Gastroesophageal sphincter (tissue), 4 donors: ENCODE results near the gene CSF2RB. TPM values are rescaled to one million over a fixed set of nuclear protein-coding genes. Genes with fewer than 3 reads are reported as not detected.
A peak's percentile ranks its signal among the peaks of the same experiment; 100 is the strongest.

Source experiments
- ATAC-seq: fragments of 150-250 bp; one replicate; pipeline ENCODE4 v1.9.1; 2016; ENCODE audit warnings: mild to moderate bottlenecking, moderate library complexity
- H3K27ac ChIP-seq, 4 donors: fragments of 200-600 bp; sonication (generic) in 3 of 4; 1 replicate in 3 of 4; 2 replicates in 1 of 4; pipeline ENCODE4 v1.5.1; 2016 to 2019
- H3K27me3 ChIP-seq: fragments of 200-600 bp; sonication (generic); one replicate; pipeline ENCODE4 v1.5.1; 2019
- H3K36me3 ChIP-seq, 2 donors: fragments of 200-600 bp; sonication (generic); one replicate each; pipeline ENCODE4 v1.5.1; 2019; ENCODE audit warnings: control low read depth in 1 of 2
- H3K4me1 ChIP-seq, 3 donors: fragments of 200-600 bp; sonication (generic); 1 replicate in 2 of 3; 2 replicates in 1 of 3; pipeline ENCODE4 v1.5.1; 2016 to 2019; ENCODE audit warnings: control low read depth in 2 of 3
- H3K4me3 ChIP-seq, 2 donors: fragments of 200-600 bp; sonication (generic); one replicate each; pipeline ENCODE4 v1.5.1; 2019; ENCODE audit warnings: mild to moderate bottlenecking in 1 of 2, moderate library complexity in 1 of 2
- H3K9me3 ChIP-seq, 3 donors: fragments of 200-600 bp; sonication (generic); one replicate each; pipeline ENCODE4 v1.5.1; 2017 to 2019; ENCODE audit warnings: control low read depth in 2 of 3
- EP300 ChIP-seq: sonication (generic); formaldehyde crosslinking; IDR thresholded peaks from one replicate; pipeline ENCODE4 v1.6.1; 2017; ENCODE audit warnings: antibody characterized with exemption, mild to moderate bottlenecking
- POLR2A ChIP-seq, 2 donors: fragments of 450-650 bp; IDR thresholded peaks; one replicate each; pipeline ENCODE4 v1.6.1; 2017; ENCODE audit warnings: antibody characterized with exemption in 2 of 2, mild to moderate bottlenecking in 2 of 2, moderate library complexity in 1 of 2
- POLR2AphosphoS5 ChIP-seq: sonication (generic); formaldehyde crosslinking; IDR thresholded peaks from one replicate; pipeline ENCODE4 v1.6.1; 2017; ENCODE audit warnings: antibody characterized with exemption
- WGBS, 2 donors: methylation state at CpG; one replicate each; pipeline ENCODE4 v1.1.5; 2018; ENCODE audit warnings: low coverage in 1 of 2; 5-methylcytosine and 5-hydroxymethylcytosine counted together
- total RNA-seq, 4 donors: library from RNA; depleted of rRNA; stranded (reverse); fragments of >200 nt; gene quantifications; one replicate each; pipeline ENCODE4 v1.1.0, GENCODE V29; 2016
- TF ChIP-seq, protein P1 (sequence below), 4 experiments: fragments of 200-600 bp in 2 of 4; fragments of 450-650 bp in 2 of 4; sonication (generic) in 1 of 4; IDR thresholded peaks; one replicate each; pipeline ENCODE4 v1.5.1; 2017 to 2019; ENCODE audit warnings: antibody characterized with exemption in 4 of 4, mild to moderate bottlenecking in 2 of 4, moderate library complexity in 2 of 4

The CSF2RB gene
- total RNA-seq, 4 donors from 2014 or later = 1.4 to 12.0 (median 4.0) TPM

DNA sequence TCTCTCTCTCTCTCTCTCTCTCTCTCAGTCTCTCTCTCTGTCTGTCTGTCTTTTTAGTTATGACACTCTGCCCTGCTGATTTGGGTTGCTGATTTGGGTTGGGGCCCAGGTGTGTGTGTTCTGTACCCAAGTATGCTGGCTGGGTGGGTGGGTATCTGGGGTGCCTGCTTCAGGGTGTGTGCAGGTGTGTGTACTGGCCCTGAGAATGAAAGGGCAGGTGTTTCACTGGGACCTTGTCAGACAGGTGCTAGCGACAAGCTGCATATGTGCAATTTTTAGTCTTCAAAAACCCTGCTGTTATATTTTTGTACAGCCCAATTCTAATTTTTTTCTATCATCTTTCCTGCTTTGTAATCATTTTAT, 943 bp downstream of the CSF2RB start:
- ATAC-seq = no peak
- peak overlapping the region in 1 of 2 donors; percentile 35 for H3K4me3 ChIP-seq

DNA sequence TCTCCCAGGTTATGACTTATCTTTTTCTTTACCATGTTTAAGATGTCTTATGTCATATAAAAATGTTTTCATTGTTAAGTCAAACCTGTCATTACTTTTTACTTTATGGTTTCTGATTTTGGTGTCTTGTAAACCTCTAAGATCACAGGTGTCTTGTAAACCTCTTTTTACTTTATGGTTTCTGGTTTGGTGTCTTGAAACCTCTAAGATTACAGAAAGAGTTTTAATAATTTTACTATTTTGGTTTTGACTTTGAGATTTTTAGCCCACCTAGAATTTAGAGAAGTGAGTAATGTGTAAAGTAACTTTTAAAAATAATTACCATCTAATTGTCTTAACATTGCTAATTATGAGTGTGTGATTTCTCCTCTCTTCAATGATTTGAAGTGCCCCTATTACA, 2.6 kb downstream of the CSF2RB start:
- Histone ChIP-seq H3K27ac (no peak overlapping the region), H3K27me3 (peaks cover 58% of the 10 kb centered on the region), H3K4me3 (no peak overlapping the region), H3K4me1 (no peaks in the 10 kb centered on the region), H3K36me3 (no peaks in the 10 kb centered on the region), H3K9me3 (peaks cover 0 to 8% (median 0%) of the 10 kb centered on the region in 3 donors)
- no peak for ATAC-seq
- TF ChIP-seq EP300 = no peak
- TF ChIP-seq, protein P1, sequence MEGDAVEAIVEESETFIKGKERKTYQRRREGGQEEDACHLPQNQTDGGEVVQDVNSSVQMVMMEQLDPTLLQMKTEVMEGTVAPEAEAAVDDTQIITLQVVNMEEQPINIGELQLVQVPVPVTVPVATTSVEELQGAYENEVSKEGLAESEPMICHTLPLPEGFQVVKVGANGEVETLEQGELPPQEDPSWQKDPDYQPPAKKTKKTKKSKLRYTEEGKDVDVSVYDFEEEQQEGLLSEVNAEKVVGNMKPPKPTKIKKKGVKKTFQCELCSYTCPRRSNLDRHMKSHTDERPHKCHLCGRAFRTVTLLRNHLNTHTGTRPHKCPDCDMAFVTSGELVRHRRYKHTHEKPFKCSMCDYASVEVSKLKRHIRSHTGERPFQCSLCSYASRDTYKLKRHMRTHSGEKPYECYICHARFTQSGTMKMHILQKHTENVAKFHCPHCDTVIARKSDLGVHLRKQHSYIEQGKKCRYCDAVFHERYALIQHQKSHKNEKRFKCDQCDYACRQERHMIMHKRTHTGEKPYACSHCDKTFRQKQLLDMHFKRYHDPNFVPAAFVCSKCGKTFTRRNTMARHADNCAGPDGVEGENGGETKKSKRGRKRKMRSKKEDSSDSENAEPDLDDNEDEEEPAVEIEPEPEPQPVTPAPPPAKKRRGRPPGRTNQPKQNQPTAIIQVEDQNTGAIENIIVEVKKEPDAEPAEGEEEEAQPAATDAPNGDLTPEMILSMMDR (IDR thresholded peaks at IDR 0.05) = no peak

More for the DNA sequence above, 943 bp downstream of the CSF2RB start:
- no peaks in the 10 kb centered on the region for H3K4me1 ChIP-seq
- no peak overlapping the region for H3K27ac ChIP-seq
- no peak for TF ChIP-seq POLR2A (IDR thresholded peaks at IDR 0.05)
- TF ChIP-seq, protein P1 (IDR thresholded peaks at IDR 0.05) = no peak
- no peak for TF ChIP-seq EP300
- no peak for TF ChIP-seq POLR2AphosphoS5
- peaks cover 0 to 8% (median 0%) of the 10 kb centered on the region in 3 donors for H3K9me3 ChIP-seq
- peaks cover 56% of the 10 kb centered on the region for H3K27me3 ChIP-seq
- 82 to 89% methylated on average over 1 of the region's 1 CpG for WGBS, 2 donors
- H3K36me3 ChIP-seq = no peaks in the 10 kb centered on the region

DNA sequence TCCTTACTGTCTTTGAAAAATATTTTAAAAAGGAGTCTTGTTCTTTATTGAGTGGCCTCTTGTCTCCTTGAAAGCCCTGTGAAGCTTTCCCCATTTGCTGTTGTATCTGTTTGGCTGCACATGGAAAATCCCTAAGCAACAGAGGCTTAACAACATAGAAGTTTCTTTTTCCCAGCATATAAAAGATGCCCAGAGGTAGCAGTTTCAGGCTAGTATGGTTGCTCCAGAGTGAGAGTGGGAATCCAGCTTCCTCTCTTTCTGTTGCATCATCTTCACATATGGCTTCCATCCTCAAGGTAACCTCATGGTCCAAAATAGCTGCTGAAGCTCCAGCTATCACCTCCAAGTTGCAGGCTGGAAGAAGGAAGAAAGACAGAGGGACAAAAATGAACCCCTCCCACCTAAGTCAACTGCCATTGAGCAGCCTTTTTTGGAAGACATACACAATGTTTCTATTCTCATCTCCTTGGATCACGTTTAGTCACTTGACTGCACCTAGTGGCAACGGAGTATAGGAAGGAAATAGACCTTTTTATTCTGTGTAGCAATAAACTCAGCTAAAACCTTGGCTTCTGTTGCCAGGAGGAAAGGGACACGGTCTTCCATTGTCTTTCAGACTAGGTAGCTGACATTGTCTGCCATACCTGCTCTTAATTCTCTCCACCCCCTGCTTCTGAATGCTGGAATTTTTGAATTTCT, 5.3 kb downstream of the CSF2RB start:
- no peak overlapping the region for H3K27ac ChIP-seq
- 70 to 80% methylated on average over 1 to 3 of the region's 3 CpGs for WGBS, 2 donors
- H3K4me3 ChIP-seq = no peak overlapping the region
- peaks cover 0 to 11% (median 0%) of the 10 kb centered on the region in 3 donors for H3K4me1 ChIP-seq
- H3K36me3 ChIP-seq = no peaks in the 10 kb centered on the region
- TF ChIP-seq POLR2AphosphoS5 (no peak), POLR2A (IDR thresholded peaks at IDR 0.05) (no peak), EP300 (no peak)
- TF ChIP-seq, protein P1 (IDR thresholded peaks at IDR 0.05) = no peak
- peaks cover 0 to 8% (median 0%) of the 10 kb centered on the region in 3 donors for H3K9me3 ChIP-seq
- ATAC-seq = no peak
- H3K27me3 ChIP-seq = peaks cover 64% of the 10 kb centered on the region

DNA sequence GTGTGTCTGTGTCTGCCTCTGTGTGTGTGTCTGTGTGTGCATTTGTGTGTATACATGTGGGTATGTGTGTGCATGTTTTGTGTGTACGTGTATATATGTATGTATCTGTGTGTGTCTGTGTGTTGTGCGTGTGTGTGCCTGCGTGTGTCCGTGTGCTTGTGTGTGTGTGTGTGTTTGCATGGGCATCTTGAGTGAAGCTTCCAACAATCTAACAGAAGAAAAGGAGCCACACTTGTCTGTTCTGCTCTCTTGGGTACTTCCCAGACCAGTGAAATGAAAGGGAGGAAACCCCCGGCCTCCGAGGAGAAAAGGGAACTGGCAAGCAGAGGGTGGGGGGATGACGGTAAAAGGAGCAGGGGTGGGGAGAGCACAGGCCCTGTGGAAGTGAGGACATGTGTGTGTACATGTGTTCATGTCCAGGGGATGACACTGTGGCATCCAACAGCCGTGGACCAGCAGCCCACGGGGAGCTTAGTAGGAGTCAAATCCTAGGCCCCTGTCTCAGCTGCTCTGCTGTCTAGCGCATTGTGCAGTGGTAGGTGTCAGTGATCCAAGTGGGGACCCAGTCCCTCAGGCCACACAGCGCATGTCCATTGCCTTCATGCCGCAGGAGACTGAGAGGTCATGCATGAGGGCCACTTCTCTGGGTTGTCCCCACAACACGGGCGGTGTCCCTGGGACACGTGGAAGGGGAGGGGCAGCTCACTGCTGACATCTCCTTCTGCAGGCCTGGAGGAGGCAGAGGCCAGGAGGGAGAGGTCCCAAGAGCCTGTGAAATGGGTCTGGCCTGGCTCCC, 8.1 kb downstream of the CSF2RB start:
- Histone ChIP-seq H3K27ac (no peak overlapping the region), H3K9me3 (peaks cover 0 to 8% (median 0%) of the 10 kb centered on the region in 3 donors), H3K4me3 (no peak overlapping the region), H3K36me3 (no peaks in the 10 kb centered on the region), H3K4me1 (peaks cover 0 to 11% (median 0%) of the 10 kb centered on the region in 3 donors), H3K27me3 (peaks cover 82% of the 10 kb centered on the region)
- peak; percentile 28 for ATAC-seq
- 73 to 84% methylated on average over 4 to 5 of the region's 15 CpGs for WGBS, 2 donors
- TF ChIP-seq EP300 (no peak), POLR2A (IDR thresholded peaks at IDR 0.05) (no peak), POLR2AphosphoS5 (no peak)
- TF ChIP-seq, protein P1 (IDR thresholded peaks at IDR 0.05) = no peak
